Uterus (tissue), 4 donors: Measurements from ENCODE around the gene EPB41L3. TPM values are rescaled to one million over a fixed set of nuclear protein-coding genes. Genes with fewer than 3 reads are reported as not detected.

Experiments used
- DNase-seq, 2 donors: peaks; one replicate each; pipeline ENCODE4 v3.0.0-alpha.2; 2019 to 2020
- H3K27ac ChIP-seq, 2 donors: fragments of 200-600 bp; sonication (generic); 1 replicate in 1 of 2; 2 replicates in 1 of 2; pipeline ENCODE4 v1.5.1; 2016 to 2018
- H3K27me3 ChIP-seq, 2 donors: fragments of 200-600 bp; sonication (generic); one replicate each; pipeline ENCODE4 v1.5.1; 2018 to 2019; ENCODE audit warnings: control low read depth in 1 of 2
- H3K36me3 ChIP-seq, 2 donors: fragments of 200-600 bp; sonication (generic); one replicate each; pipeline ENCODE4 v1.5.1; 2019; ENCODE audit warnings: control low read depth in 1 of 2
- H3K4me1 ChIP-seq, 2 donors: fragments of 200-600 bp; sonication (generic); one replicate each; pipeline ENCODE4 v1.5.1; 2018 to 2019; ENCODE audit warnings: control low read depth in 1 of 2
- H3K4me3 ChIP-seq, 2 donors: fragments of 200-600 bp; sonication (generic); 1 replicate in 1 of 2; 2 replicates in 1 of 2; pipeline ENCODE4 v1.5.1; 2018 to 2019; ENCODE audit warnings: mild to moderate bottlenecking in 1 of 2
- H3K9me3 ChIP-seq, 2 donors: fragments of 200-600 bp; sonication (generic); one replicate each; pipeline ENCODE4 v1.5.1; 2019; ENCODE audit warnings: control low read depth in 1 of 2
- POLR2A ChIP-seq, 2 donors: fragments of 450-650 bp; IDR thresholded peaks; one replicate each; pipeline ENCODE4 v1.6.1; 2016; ENCODE audit warnings: antibody characterized with exemption in 2 of 2, mild to moderate bottlenecking in 1 of 2, moderate library complexity in 1 of 2
- intact Hi-C: fragments of 100-400 bp; cut with DNase I; formaldehyde crosslinking; loops from one replicate; pipeline ENCODE4 v1.15.1; 2023; ENCODE audit warnings: low total_unique reads
- total RNA-seq, 4 donors: library from RNA; depleted of rRNA in 3 of 4; stranded (reverse); fragments of >200 nt in 3 of 4; gene quantifications; one replicate each; pipeline versions ENCODE4 v1.1.0 to v1.2.4, GENCODE V29; 2014 to 2023
- TF ChIP-seq, protein P1 (sequence below), 4 experiments: fragments of 200-600 bp in 2 of 4; fragments of 450-650 bp in 2 of 4; sonication (generic) in 2 of 4; IDR thresholded peaks; one replicate each; pipeline ENCODE4 v1.5.1; 2016 to 2019; ENCODE audit warnings: antibody characterized with exemption in 4 of 4, mild to moderate bottlenecking in 2 of 4, moderate library complexity in 1 of 4
- donor health status: DM: yes; HTN: yes; CAD: no.

Gene EPB41L3
- total RNA-seq, 4 donors from 2014 or later: 31.5 to 111 (median 57.1) TPM

DNA sequence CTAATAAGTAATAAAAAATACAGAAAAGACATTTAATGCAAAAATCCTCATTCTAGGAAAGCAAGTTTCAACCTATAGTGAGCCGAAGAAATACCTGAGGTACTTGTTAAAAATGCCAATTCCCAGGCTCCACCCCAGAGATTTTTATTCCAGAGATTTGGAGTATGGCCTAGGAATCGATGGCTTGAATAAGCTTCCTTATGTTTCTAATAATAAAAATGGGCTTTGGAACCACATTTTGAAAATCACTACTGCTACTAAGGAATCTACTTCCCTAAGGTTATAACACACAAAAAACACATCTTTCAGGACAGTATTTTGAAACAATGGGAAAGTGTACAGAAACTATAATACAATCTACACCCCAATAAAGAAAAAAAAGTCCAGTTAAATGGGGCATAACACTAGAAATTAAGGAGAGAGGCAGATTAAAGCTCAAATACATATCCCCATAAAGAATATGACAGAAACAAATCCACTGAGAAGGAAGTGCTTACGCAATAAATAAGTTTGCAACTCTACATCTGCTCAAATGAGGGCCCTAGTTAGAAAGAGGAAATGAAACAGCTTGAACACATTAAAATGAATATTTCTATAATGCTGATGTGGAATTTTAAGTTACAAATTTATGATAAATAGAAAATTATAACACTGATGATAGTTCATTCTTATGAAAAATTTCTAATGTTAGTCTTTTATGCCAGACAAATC, 103.7 kb downstream of the EPB41L3 start:
- Histone ChIP-seq H3K4me1 (no peaks in the 10 kb centered on the region), H3K36me3 (no peaks in the 10 kb centered on the region), H3K4me3 (no peak overlapping the region), H3K27me3 (no peaks in the 10 kb centered on the region), H3K9me3 (no peaks in the 10 kb centered on the region), H3K27ac (no peak overlapping the region)
- DNase-seq: no peak
- intact Hi-C loops: no loop called here
- TF ChIP-seq, protein P1, sequence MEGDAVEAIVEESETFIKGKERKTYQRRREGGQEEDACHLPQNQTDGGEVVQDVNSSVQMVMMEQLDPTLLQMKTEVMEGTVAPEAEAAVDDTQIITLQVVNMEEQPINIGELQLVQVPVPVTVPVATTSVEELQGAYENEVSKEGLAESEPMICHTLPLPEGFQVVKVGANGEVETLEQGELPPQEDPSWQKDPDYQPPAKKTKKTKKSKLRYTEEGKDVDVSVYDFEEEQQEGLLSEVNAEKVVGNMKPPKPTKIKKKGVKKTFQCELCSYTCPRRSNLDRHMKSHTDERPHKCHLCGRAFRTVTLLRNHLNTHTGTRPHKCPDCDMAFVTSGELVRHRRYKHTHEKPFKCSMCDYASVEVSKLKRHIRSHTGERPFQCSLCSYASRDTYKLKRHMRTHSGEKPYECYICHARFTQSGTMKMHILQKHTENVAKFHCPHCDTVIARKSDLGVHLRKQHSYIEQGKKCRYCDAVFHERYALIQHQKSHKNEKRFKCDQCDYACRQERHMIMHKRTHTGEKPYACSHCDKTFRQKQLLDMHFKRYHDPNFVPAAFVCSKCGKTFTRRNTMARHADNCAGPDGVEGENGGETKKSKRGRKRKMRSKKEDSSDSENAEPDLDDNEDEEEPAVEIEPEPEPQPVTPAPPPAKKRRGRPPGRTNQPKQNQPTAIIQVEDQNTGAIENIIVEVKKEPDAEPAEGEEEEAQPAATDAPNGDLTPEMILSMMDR (IDR thresholded peaks at IDR 0.05): no peak
- TF ChIP-seq POLR2A (IDR thresholded peaks at IDR 0.05): no peak

DNA sequence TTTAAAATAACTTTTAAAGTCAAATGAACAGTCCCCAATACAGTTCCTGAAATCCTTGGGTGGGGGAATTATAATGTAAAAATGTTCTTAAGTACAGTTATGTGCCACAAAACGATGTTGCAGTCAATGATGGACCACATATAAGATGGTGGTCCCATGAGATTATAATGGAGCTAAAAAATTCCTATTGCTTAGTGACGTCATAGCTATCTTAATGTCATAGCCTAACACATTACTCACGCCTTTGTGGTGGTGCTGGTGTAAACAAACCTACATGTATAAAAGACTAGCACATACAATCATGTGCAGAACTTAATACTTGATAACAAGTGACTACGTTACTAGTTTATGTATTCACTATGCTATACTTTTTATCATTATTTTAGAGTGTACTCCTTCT, 109.4 kb downstream of the EPB41L3 start:
- intact Hi-C loops: no loop called here
- H3K4me1 ChIP-seq: no peaks in the 10 kb centered on the region
- no peak overlapping the region for H3K4me3 ChIP-seq
- H3K9me3 ChIP-seq: no peaks in the 10 kb centered on the region
- TF ChIP-seq POLR2A (IDR thresholded peaks at IDR 0.05): no peak
- TF ChIP-seq, protein P1 (IDR thresholded peaks at IDR 0.05): no peak
- no peak overlapping the region for H3K27ac ChIP-seq
- no peaks in the 10 kb centered on the region for H3K27me3 ChIP-seq
- DNase-seq: no peak
- H3K36me3 ChIP-seq: no peaks in the 10 kb centered on the region

DNA sequence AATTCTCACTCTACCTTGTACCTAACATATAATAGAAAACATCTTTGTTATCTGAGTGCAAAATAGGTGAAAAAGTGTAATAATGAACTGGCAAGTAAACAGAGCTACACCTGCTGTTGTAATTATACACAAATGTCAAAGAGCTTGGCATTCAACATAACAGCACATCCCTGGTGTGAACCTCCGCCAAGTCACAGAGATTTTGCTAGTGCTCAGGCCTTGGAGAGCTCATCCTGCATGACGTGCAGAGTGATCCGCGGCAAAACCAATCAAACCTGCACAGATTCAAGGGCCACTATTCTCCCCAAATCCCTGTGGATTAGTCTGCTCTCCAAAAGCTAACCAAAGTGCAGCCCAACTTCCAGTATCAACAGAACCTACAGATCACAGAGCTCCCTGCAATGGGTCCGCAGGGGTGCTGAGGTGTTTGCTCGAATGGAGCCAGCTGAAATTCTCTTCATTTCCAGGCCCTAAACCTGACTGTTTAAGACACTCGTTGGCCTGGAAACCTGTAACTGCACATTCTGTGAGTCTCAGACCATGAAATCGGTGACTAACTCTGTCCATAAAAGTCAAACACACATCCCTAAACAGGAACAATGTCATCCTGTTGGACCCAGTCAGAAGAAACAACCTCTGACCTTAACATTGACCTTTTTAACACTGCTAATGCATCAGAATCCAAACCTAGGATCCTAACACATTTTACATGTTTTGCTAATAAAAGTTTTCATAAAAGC, 111.8 kb downstream of the EPB41L3 start:
- TF ChIP-seq POLR2A (IDR thresholded peaks at IDR 0.05): no peak
- TF ChIP-seq, protein P1 (IDR thresholded peaks at IDR 0.05): no peak
- DNase-seq: no peak
- Histone ChIP-seq H3K27ac (no peak overlapping the region), H3K27me3 (no peaks in the 10 kb centered on the region), H3K4me1 (no peaks in the 10 kb centered on the region), H3K36me3 (no peaks in the 10 kb centered on the region), H3K4me3 (no peak overlapping the region), H3K9me3 (no peaks in the 10 kb centered on the region)
- intact Hi-C loops: no loop called here

DNA sequence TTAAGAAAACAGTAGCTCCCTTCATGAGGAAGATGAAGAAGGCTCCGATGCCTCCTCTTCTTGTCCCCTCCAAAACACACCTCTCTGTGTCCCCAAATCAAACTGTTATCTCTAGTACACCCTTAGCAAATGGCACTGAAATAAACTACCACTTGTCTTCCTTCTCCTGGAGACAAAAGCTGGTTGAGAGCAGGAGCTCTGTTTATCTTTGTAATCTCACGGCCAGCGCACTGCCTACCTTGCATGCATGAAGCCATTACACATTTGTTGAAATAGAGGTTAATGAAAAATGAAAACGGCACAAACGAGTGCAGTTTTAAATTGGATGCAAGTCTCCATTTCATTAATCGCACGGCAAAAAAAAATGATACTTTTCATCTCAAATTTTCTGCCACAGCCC, 113.7 kb downstream of the EPB41L3 start:
- TF ChIP-seq, protein P1 (IDR thresholded peaks at IDR 0.05): no peak
- no peak for TF ChIP-seq POLR2A (IDR thresholded peaks at IDR 0.05)
- intact Hi-C loops: no loop called here
- no peaks in the 10 kb centered on the region for H3K9me3 ChIP-seq
- H3K27ac ChIP-seq: no peak overlapping the region
- no peak overlapping the region for H3K4me3 ChIP-seq
- no peaks in the 10 kb centered on the region for H3K27me3 ChIP-seq
- H3K4me1 ChIP-seq: no peaks in the 10 kb centered on the region
- no peak for DNase-seq
- no peaks in the 10 kb centered on the region for H3K36me3 ChIP-seq

DNA sequence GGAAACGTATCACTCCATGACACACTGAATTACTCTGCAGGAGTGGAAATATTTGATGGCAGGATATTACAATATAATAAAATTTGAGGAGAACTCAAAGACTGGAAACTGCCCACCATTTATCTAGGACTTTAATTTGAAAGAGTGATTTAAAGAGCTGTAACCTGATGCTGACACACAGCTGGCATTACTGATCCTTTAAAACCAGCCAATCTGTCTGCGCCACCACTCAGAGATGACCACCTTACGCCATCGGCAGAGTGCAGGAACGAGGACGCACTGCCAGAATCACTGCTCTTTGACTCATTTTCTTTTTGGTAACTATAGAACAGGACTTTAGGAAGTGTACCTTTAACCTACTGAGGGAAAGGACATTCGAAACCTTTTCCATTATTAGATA, 114.1 kb downstream of the EPB41L3 start:
- H3K4me1 ChIP-seq: no peaks in the 10 kb centered on the region
- intact Hi-C loops: no loop called here
- H3K36me3 ChIP-seq: no peaks in the 10 kb centered on the region
- no peaks in the 10 kb centered on the region for H3K9me3 ChIP-seq
- H3K4me3 ChIP-seq: no peak overlapping the region
- H3K27ac ChIP-seq: no peak overlapping the region
- DNase-seq: no peak
- H3K27me3 ChIP-seq: no peaks in the 10 kb centered on the region
- TF ChIP-seq, protein P1 (IDR thresholded peaks at IDR 0.05): no peak
- TF ChIP-seq POLR2A (IDR thresholded peaks at IDR 0.05): no peak
